HepG2 (cell line): ENCODE measurements around the gene RAD17.

Experiments used
- AHR ChIP-seq: IDR thresholded peaks from 2 replicates; pipeline ENCODE4 v1.6.1; 2018; ENCODE audit warnings: missing genetic modification reagents, missing compliant biosample characterization
- EZH2 ChIP-seq: conservative IDR thresholded peaks from 2 replicates; pipeline ENCODE4 v1.6.1; 2012; ENCODE audit warnings: mild to moderate bottlenecking, low read depth, low read length, moderate library complexity
- HDAC2 ChIP-seq: sonication (generic); formaldehyde crosslinking; IDR thresholded peaks from 2 replicates; pipeline ENCODE4 v1.4.0; 2020; ENCODE audit warnings: missing genetic modification reagents
- MTA3 ChIP-seq: sonication (generic); formaldehyde crosslinking; IDR thresholded peaks from 2 replicates; pipeline ENCODE4 v1.4.0; 2020; ENCODE audit warnings: missing genetic modification reagents
- NPAS2 ChIP-seq: sonication (generic); formaldehyde crosslinking; IDR thresholded peaks from 2 replicates; pipeline ENCODE4 v1.8.0; 2022; ENCODE audit warnings: mild to moderate bottlenecking, missing genetic modification reagents, borderline replicate concordance
- RBM39 ChIP-seq: fragments of 200-400 bp; formaldehyde crosslinking; IDR thresholded peaks from one replicate; pipeline ENCODE4 v1.6.1; 2018; ENCODE audit warnings: antibody characterized with exemption, mild to moderate bottlenecking, low read depth, low read length; ENCODE audit not compliant: poor library complexity, severe bottlenecking
- TARDBP ChIP-seq: sonication (generic); formaldehyde crosslinking; IDR thresholded peaks from 2 replicates; pipeline ENCODE4 v1.8.0; 2022; ENCODE audit warnings: mild to moderate bottlenecking, missing genetic modification reagents
- ZNF225 ChIP-seq: sonication (generic); formaldehyde crosslinking; IDR thresholded peaks from 2 replicates; pipeline ENCODE4 v1.4.0; 2020; ENCODE audit warnings: mild to moderate bottlenecking, missing genetic modification reagents
- TF ChIP-seq, protein P1 (sequence below): sonication (generic); formaldehyde crosslinking; IDR thresholded peaks from 2 replicates; pipeline ENCODE4 v1.5.0; 2020; ENCODE audit warnings: mild to moderate bottlenecking, missing genetic modification reagents, moderate library complexity
- TF ChIP-seq, protein P2 (sequence below): sonication (generic); formaldehyde crosslinking; conservative IDR thresholded peaks from 2 replicates; pipeline ENCODE4 v1.4.0; 2020; ENCODE audit warnings: missing genetic modification reagents
- TF ChIP-seq, protein P3 (sequence below): sonication (generic); formaldehyde crosslinking; IDR thresholded peaks from 2 replicates; pipeline ENCODE4 v1.4.0; 2020; ENCODE audit warnings: mild to moderate bottlenecking, missing genetic modification reagents

DNA sequence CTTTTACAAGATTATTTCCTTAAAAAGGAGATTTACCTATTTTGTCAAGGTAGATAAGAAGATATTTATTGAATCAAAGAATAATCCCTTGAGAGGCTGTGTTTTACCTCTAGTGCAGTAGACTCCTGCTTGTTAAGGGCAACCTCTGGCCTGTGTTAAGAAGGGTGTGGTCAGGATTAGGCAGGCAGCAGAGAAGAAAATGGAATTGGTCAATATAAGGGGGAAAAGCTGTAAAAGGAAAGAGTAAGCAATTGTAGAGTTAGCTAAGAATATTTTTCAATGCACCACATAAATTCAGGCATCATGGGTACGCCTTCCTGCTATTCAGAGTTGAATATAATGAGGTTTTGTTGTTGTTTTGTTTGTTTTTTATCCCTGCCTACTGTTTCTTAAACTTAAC is 43.3 kb upstream of the RAD17 start:
- TF ChIP-seq HDAC2: no peak
- no peak for TF ChIP-seq RBM39
- no peak for TF ChIP-seq MTA3 (CRISPR knock-in tag)
- TF ChIP-seq, protein P1, sequence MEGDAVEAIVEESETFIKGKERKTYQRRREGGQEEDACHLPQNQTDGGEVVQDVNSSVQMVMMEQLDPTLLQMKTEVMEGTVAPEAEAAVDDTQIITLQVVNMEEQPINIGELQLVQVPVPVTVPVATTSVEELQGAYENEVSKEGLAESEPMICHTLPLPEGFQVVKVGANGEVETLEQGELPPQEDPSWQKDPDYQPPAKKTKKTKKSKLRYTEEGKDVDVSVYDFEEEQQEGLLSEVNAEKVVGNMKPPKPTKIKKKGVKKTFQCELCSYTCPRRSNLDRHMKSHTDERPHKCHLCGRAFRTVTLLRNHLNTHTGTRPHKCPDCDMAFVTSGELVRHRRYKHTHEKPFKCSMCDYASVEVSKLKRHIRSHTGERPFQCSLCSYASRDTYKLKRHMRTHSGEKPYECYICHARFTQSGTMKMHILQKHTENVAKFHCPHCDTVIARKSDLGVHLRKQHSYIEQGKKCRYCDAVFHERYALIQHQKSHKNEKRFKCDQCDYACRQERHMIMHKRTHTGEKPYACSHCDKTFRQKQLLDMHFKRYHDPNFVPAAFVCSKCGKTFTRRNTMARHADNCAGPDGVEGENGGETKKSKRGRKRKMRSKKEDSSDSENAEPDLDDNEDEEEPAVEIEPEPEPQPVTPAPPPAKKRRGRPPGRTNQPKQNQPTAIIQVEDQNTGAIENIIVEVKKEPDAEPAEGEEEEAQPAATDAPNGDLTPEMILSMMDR (CRISPR knock-in tag): no peak
- no peak for TF ChIP-seq NPAS2 (CRISPR knock-in tag)
- TF ChIP-seq, protein P2, sequence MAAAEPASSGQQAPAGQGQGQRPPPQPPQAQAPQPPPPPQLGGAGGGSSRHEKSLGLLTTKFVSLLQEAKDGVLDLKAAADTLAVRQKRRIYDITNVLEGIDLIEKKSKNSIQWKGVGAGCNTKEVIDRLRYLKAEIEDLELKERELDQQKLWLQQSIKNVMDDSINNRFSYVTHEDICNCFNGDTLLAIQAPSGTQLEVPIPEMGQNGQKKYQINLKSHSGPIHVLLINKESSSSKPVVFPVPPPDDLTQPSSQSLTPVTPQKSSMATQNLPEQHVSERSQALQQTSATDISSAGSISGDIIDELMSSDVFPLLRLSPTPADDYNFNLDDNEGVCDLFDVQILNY (CRISPR knock-in tag): no peak
- TF ChIP-seq AHR (CRISPR knock-in tag): no peak
- no peak for TF ChIP-seq TARDBP (CRISPR knock-in tag)
- TF ChIP-seq EZH2: no peak
- TF ChIP-seq, protein P3, sequence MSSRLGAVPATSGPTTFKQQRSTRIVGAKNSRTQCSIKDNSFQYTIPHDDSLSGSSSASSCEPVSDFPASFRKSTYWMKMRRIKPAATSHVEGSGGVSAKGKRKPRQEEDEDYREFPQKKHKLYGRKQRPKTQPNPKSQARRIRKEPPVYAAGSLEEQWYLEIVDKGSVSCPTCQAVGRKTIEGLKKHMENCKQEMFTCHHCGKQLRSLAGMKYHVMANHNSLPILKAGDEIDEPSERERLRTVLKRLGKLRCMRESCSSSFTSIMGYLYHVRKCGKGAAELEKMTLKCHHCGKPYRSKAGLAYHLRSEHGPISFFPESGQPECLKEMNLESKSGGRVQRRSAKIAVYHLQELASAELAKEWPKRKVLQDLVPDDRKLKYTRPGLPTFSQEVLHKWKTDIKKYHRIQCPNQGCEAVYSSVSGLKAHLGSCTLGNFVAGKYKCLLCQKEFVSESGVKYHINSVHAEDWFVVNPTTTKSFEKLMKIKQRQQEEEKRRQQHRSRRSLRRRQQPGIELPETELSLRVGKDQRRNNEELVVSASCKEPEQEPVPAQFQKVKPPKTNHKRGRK (CRISPR knock-in tag): no peak
- TF ChIP-seq ZNF225 (CRISPR knock-in tag): no peak
